Astrocyte (in vitro differentiated cells and primary cell): ENCODE results near the gene ADD1. TPM values are rescaled to one million over a fixed set of nuclear protein-coding genes. Genes with fewer than 3 reads are reported as not detected.
A peak's percentile ranks its signal among the peaks of the same experiment; 100 is the strongest.

ENCODE experiments used
- DNase-seq: peaks from one replicate; pipeline ENCODE4 v3.0.0-alpha.2; 2010; ENCODE audit warnings: low read depth
- FAIRE-seq: peaks from 2 replicates; lab custom pipeline; 2011; peaks lifted over from hg19 to GRCh38; lab: Jason Lieb, UNC
- H2AFZ ChIP-seq: 2 replicates; pipeline ENCODE4 v1.6.0; 2012; ENCODE audit warnings: low read depth, low read length, inconsistent platforms
- H3K27ac ChIP-seq: 2 replicates; pipeline ENCODE4 v1.5.1; 2011; ENCODE audit warnings: low read depth, low read length, inconsistent platforms
- H3K27me3 ChIP-seq: 2 replicates; pipeline ENCODE4 v1.6.0; 2011; ENCODE audit warnings: low read length, inconsistent platforms; ENCODE audit not compliant: insufficient read depth
- H3K36me3 ChIP-seq: 2 replicates; pipeline ENCODE4 v1.5.1; 2011; ENCODE audit warnings: low read length, inconsistent platforms; ENCODE audit not compliant: insufficient read depth
- H3K4me1 ChIP-seq: 2 replicates; pipeline ENCODE4 v1.5.1; 2011; ENCODE audit warnings: low read length, inconsistent platforms; ENCODE audit not compliant: insufficient read depth
- H3K4me2 ChIP-seq: 2 replicates; pipeline ENCODE4 v1.6.0; 2012; ENCODE audit warnings: low read length, inconsistent platforms
- H3K4me3 ChIP-seq: 2 replicates; pipeline ENCODE4 v1.5.1; 2011; ENCODE audit warnings: low read depth, mild to moderate bottlenecking, low read length, inconsistent platforms; ENCODE audit not compliant: insufficient read depth
- H3K79me2 ChIP-seq: 2 replicates; pipeline ENCODE4 v1.6.0; 2012; ENCODE audit warnings: mild to moderate bottlenecking, low read length, inconsistent platforms; ENCODE audit not compliant: insufficient read depth
- H3K9ac ChIP-seq: 2 replicates; pipeline ENCODE4 v1.6.0; 2012; ENCODE audit warnings: mild to moderate bottlenecking, low read length, inconsistent platforms
- H3K9me3 ChIP-seq: 2 replicates; pipeline ENCODE4 v1.5.1; 2012; ENCODE audit warnings: low read depth, mild to moderate bottlenecking, low read length, inconsistent platforms; ENCODE audit not compliant: insufficient read depth
- H4K20me1 ChIP-seq: 2 replicates; pipeline ENCODE4 v1.6.0; 2012; ENCODE audit warnings: low read length, inconsistent platforms; ENCODE audit not compliant: insufficient read depth
- H3K27ac Mint-ChIP-seq: one replicate; pipeline ENCODE4 v1.8.0; 2021; ENCODE audit warnings: mild to moderate bottlenecking, mixed read lengths; ENCODE audit not compliant: unreplicated experiment
- H3K27me3 Mint-ChIP-seq: one replicate; pipeline ENCODE4 v1.8.0; 2021; ENCODE audit warnings: low read depth, mixed read lengths; ENCODE audit not compliant: unreplicated experiment
- H3K36me3 Mint-ChIP-seq: one replicate; pipeline ENCODE4 v1.8.0; 2021; ENCODE audit warnings: low read depth, mixed read lengths; ENCODE audit not compliant: unreplicated experiment
- H3K4me1 Mint-ChIP-seq: one replicate; pipeline ENCODE4 v1.8.0; 2021; ENCODE audit warnings: low read depth, mixed read lengths; ENCODE audit not compliant: unreplicated experiment
- H3K4me3 Mint-ChIP-seq: one replicate; pipeline ENCODE4 v1.8.0; 2021; ENCODE audit warnings: mild to moderate bottlenecking, moderate library complexity, mixed read lengths; ENCODE audit not compliant: unreplicated experiment
- H3K9me3 Mint-ChIP-seq: one replicate; pipeline ENCODE4 v1.8.0; 2021; ENCODE audit warnings: mild to moderate bottlenecking, mixed read lengths; ENCODE audit not compliant: unreplicated experiment
- EZH2 ChIP-seq: IDR thresholded peaks from 2 replicates; pipeline ENCODE4 v1.6.1; 2012; ENCODE audit warnings: mild to moderate bottlenecking, low read length, inconsistent platforms; ENCODE audit not compliant: insufficient read depth
- total RNA-seq: library from RNA; stranded (reverse); gene quantifications from 2 replicates; pipeline ENCODE4 v1.2.1, GENCODE V29; 2021
- TF ChIP-seq, protein P1 (sequence below): IDR thresholded peaks from 2 replicates; pipeline ENCODE4 v1.5.1; 2011; ENCODE audit warnings: low read depth, mild to moderate bottlenecking, inconsistent platforms, low read length, moderate library complexity; ENCODE audit not compliant: insufficient read depth

ADD1 gene
- total RNA-seq, 1 donor from 2014 or later, result 280 TPM

DNA sequence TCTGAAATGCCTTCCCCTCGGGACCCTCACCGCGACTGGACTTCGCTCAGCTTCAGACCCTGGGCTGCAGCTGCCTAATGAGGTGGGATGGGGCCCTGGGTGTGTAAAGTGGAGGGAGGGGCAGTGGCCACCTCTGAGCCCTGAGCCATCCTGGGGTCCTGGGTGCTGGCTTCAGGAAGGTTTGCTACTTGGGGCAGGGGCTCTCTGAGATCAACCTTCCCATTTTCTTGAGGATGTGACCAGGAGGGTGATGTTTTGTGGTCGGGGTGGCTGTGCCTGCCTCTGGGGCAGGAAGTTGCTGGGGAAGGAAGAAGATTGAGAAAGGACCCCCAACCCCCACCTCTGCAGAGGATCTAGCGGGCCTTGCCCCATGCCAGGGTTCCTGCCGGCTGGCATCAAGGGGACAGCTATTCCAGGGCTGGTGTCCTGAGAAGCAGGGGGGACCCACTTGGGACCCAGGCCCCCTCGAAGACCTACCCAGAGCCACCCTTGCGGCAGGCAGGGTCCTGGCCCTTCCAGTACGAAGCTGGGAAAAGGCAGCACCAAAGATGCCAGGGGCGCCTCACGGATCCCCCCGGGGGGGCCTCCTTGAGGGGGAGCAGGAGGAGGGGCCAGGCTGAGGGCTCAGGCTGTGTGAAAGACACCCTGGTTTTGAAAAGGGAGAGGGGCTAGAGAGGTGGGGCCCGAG, 44.3 kb upstream of the ADD1 start:
- Histone ChIP-seq H3K36me3 (no peaks in the 10 kb centered on the region), H3K27ac (no peak overlapping the region), H2AFZ (no peak overlapping the region), H3K4me3 (no peak overlapping the region), H3K27me3 (no peaks in the 10 kb centered on the region), H3K4me2 (no peak overlapping the region), H3K9ac (no peak overlapping the region), H3K9me3 (no peaks in the 10 kb centered on the region), H4K20me1 (no peaks in the 10 kb centered on the region), H3K79me2 (peaks cover 51% of the 10 kb centered on the region), H3K4me1 (peaks cover 42% of the 10 kb centered on the region)
- no peaks in the 10 kb centered on the region for H3K36me3 Mint-ChIP-seq
- H3K4me1 Mint-ChIP-seq, result peaks cover 17% of the 10 kb centered on the region
- no peak for TF ChIP-seq EZH2
- TF ChIP-seq, protein P1, sequence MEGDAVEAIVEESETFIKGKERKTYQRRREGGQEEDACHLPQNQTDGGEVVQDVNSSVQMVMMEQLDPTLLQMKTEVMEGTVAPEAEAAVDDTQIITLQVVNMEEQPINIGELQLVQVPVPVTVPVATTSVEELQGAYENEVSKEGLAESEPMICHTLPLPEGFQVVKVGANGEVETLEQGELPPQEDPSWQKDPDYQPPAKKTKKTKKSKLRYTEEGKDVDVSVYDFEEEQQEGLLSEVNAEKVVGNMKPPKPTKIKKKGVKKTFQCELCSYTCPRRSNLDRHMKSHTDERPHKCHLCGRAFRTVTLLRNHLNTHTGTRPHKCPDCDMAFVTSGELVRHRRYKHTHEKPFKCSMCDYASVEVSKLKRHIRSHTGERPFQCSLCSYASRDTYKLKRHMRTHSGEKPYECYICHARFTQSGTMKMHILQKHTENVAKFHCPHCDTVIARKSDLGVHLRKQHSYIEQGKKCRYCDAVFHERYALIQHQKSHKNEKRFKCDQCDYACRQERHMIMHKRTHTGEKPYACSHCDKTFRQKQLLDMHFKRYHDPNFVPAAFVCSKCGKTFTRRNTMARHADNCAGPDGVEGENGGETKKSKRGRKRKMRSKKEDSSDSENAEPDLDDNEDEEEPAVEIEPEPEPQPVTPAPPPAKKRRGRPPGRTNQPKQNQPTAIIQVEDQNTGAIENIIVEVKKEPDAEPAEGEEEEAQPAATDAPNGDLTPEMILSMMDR, result no peak
- H3K4me3 Mint-ChIP-seq, result no peak overlapping the region
- no peak for FAIRE-seq
- no peaks in the 10 kb centered on the region for H3K27me3 Mint-ChIP-seq
- H3K27ac Mint-ChIP-seq, result peak overlapping the region; percentile 34
- no peaks in the 10 kb centered on the region for H3K9me3 Mint-ChIP-seq
- DNase-seq, result no peak

DNA sequence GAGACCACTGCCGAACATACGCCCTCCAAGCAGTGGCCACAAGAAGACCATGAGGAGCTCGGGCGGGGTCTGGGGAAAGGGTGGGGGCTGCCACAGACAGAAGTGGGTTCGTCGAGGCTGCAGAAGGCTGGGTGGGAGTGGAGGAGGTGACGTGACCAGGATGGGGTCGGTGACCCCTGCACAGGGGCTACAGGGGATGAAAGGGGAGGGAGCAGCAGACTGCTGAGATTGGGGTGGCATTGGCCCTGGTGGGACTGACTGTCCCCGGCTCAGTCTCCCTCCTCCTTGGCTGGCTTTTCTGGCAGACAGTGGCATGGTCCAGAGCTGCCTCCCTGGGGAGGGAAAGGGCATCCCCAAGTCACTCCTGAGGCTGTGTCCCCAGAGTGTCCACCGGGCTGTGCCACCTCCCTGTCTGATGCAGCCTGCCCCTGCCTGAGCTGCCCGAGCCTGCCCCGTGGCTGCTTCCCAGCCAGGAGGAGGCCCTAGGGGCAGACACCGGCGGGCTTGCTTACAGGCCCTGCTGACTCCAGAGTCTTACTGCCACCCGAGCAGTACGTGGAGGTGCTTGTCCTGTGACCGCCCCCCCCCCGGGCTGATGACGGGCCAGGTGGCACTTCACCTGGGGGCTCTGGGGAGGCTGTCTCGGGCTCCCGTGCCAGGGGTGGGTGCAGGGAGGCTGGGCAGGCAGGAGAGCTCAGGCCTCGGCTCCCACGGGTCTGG, 43.5 kb upstream of the ADD1 start:
- no peak for FAIRE-seq
- TF ChIP-seq EZH2, result no peak
- TF ChIP-seq, protein P1, result no peak
- DNase-seq, result no peak
- no peaks in the 10 kb centered on the region for H3K27me3 ChIP-seq
- Mint-ChIP-seq H3K36me3 (no peaks in the 10 kb centered on the region), H3K4me3 (no peak overlapping the region), H3K27me3 (no peaks in the 10 kb centered on the region), H3K4me1 (peaks cover 11% of the 10 kb centered on the region), H3K27ac (peak overlapping the region; percentile 34), H3K9me3 (no peaks in the 10 kb centered on the region)
- peaks cover 44% of the 10 kb centered on the region for H3K79me2 ChIP-seq
- no peaks in the 10 kb centered on the region for H3K36me3 ChIP-seq
- no peak overlapping the region for H3K9ac ChIP-seq
- no peak overlapping the region for H3K4me3 ChIP-seq
- no peak overlapping the region for H2AFZ ChIP-seq
- H3K4me2 ChIP-seq, result peak overlapping the region; percentile 63
- no peaks in the 10 kb centered on the region for H4K20me1 ChIP-seq
- peaks cover 34% of the 10 kb centered on the region for H3K4me1 ChIP-seq
- H3K9me3 ChIP-seq, result no peaks in the 10 kb centered on the region
- no peak overlapping the region for H3K27ac ChIP-seq
